ENCODE measurements around the gene LRRC3C.

- TF ChIP-seq EZH2 (IDR thresholded peaks at IDR 0.05) (no peak), POLR2AphosphoS5 (IDR thresholded peaks at IDR 0.05; ENCODE audit: borderline replicate concordance, low read depth, low read length) (no peak)
Observed at GRCh38 chr17:39946551-39947330, 19.2 kb downstream of the LRRC3C start.

Measured in SK-N-MC (cell line).